Kidney (tissue), 14 donors: Measurements from ENCODE around the gene S100A6. TPM values are rescaled to one million over a fixed set of nuclear protein-coding genes. Genes with fewer than 3 reads are reported as not detected.
A peak's percentile ranks its signal among the peaks of the same experiment; 100 is the strongest.

Experiments used
- DNase-seq, 5 donors: peaks; one replicate each; pipeline ENCODE4 v3.0.0-alpha.2; 2013 to 2020
- FAIRE-seq: peaks from 2 replicates; lab custom pipeline; 2012; peaks lifted over from hg19 to GRCh38; lab: Jason Lieb, UNC
- H3K27ac ChIP-seq, 2 donors: one replicate each; pipeline ENCODE4 v1.7.0; 2013; ENCODE audit warnings: low read depth in 2 of 2, low read length in 2 of 2, inconsistent platforms in 1 of 2
- H3K27me3 ChIP-seq: one replicate; pipeline ENCODE4 v1.7.1; 2013; ENCODE audit warnings: low read length, inconsistent platforms; ENCODE audit not compliant: control insufficient read depth, insufficient read depth
- H3K36me3 ChIP-seq, 3 donors: one replicate each; pipeline versions ENCODE4 v1.7.0 to v1.7.1; 2013; ENCODE audit warnings: low read length in 3 of 3, control low read depth in 1 of 3, inconsistent platforms in 1 of 3; ENCODE audit not compliant: insufficient read depth in 3 of 3, control insufficient read depth in 2 of 3
- H3K4me1 ChIP-seq, 3 donors: one replicate each; pipeline versions ENCODE4 v1.7.0 to v1.7.1; 2013; ENCODE audit warnings: low read length in 3 of 3, inconsistent platforms in 1 of 3, low read depth in 1 of 3; ENCODE audit not compliant: control insufficient read depth in 2 of 3, insufficient read depth in 2 of 3
- H3K4me3 ChIP-seq, 3 donors: one replicate each; pipeline versions ENCODE4 v1.7.0 to v1.8.1; 2013; ENCODE audit warnings: low read length in 3 of 3, control low read depth in 1 of 3, inconsistent platforms in 1 of 3
- H3K9ac ChIP-seq, 3 donors: one replicate each; pipeline versions ENCODE4 v1.7.0 to v1.7.1; 2013; ENCODE audit warnings: low read length in 3 of 3, control low read depth in 1 of 3, inconsistent platforms in 1 of 3
- H3K9me3 ChIP-seq, 3 donors: one replicate each; pipeline versions ENCODE4 v1.7.0 to v1.7.1; 2013; ENCODE audit warnings: low read length in 3 of 3, control low read depth in 1 of 3, inconsistent platforms in 1 of 3; ENCODE audit not compliant: control insufficient read depth in 2 of 3, insufficient read depth in 1 of 3
- CTCF ChIP-seq: IDR thresholded peaks from 3 replicates; pipeline ENCODE4 v1.5.1; 2012; ENCODE audit warnings: mild to moderate bottlenecking, moderate library complexity, borderline replicate concordance; ENCODE audit not compliant: insufficient read depth; ENCODE audit errors: extremely low read depth
- intact Hi-C: fragments of 100-400 bp; cut with DNase I; formaldehyde crosslinking; loops from one replicate; pipeline ENCODE4 v1.11.1; 2022
- polyA plus RNA-seq: library from polyadenylated mRNA; stranded (reverse); fragments of 350-450 nt; fragmentation: Illumina TruSeq; extraction: RNeasy Lipid Tissue Mini Kit (QIAGEN cat#74804); gene quantifications from one replicate; pipeline ENCODE4 v1.2.3, GENCODE V29; 2014; ENCODE audit warnings: low read depth, low replicate concordance; ENCODE audit not compliant: insufficient read depth
- total RNA-seq: library from RNA; stranded (reverse); fragmentation: NEBNext Ultra II Directional; extraction: Animal tissue kit (Norgen Biotek cat#: 25700); gene quantifications from one replicate; pipeline ENCODE4 v1.2.1, GENCODE V29; 2021
- donor health status: control.
- donor health status: control.
- donor health status: control.
- donor health status: control.
- donor health status: control.
- donor health status: DM: yes; HTN: yes; CAD: no.
- donor health status: Normal renal cell carcinoma (clear cell type).

Gene S100A6
- total and polyA plus RNA-seq, 2 donors from 2014 or later = 1,542 to 1,580 TPM

- Histone ChIP-seq H3K27ac (peak overlapping the region; percentile 95 to 99), H3K4me1 (peaks cover 0 to 27% (median 5%) of the 10 kb centered on the region in 3 donors), H3K9me3 (no peaks in the 10 kb centered on the region), H3K36me3 (no peaks in the 10 kb centered on the region), H3K4me3 (peak overlapping the region in 2 of 3 donors; percentile 48 to 91), H3K9ac (peak overlapping the region in 2 of 3 donors; percentile 41 to 99), H3K27me3 (no peaks in the 10 kb centered on the region)
- intact Hi-C loops = no loop called here
- peak; percentile 83 for TF ChIP-seq CTCF
- DNase-seq = peak; percentile 88 to 95 (median 91)
- no peak for FAIRE-seq
Measured at GRCh38 chr1:153532769-153533599, 2.8 kb downstream of the S100A6 start.

GRCh38 chr1:153532181-153532580, 3.6 kb downstream of the S100A6 start:
- FAIRE-seq (no peak), DNase-seq (no peak)
- H3K9ac ChIP-seq = no peak overlapping the region
- intact Hi-C loops = no loop called here
- H3K27ac ChIP-seq = no peak overlapping the region
- no peaks in the 10 kb centered on the region for H3K27me3 ChIP-seq
- H3K4me3 ChIP-seq = no peak overlapping the region
- peaks cover 0 to 26% (median 5%) of the 10 kb centered on the region in 3 donors for H3K4me1 ChIP-seq
- TF ChIP-seq CTCF = no peak
- H3K9me3 ChIP-seq = no peaks in the 10 kb centered on the region
- no peaks in the 10 kb centered on the region for H3K36me3 ChIP-seq

GRCh38 chr1:153531638-153532037, 4.2 kb downstream of the S100A6 start:
- Histone ChIP-seq H3K27me3 (no peaks in the 10 kb centered on the region), H3K36me3 (no peaks in the 10 kb centered on the region), H3K4me1 (peaks cover 0 to 23% (median 5%) of the 10 kb centered on the region in 3 donors), H3K4me3 (no peak overlapping the region), H3K9me3 (no peaks in the 10 kb centered on the region), H3K27ac (no peak overlapping the region), H3K9ac (no peak overlapping the region)
- DNase-seq (no peak), FAIRE-seq (no peak)
- no peak for TF ChIP-seq CTCF
- intact Hi-C loops = no loop called here
